ENCODE measurements around the gene TTC28. TPM values are rescaled to one million over a fixed set of nuclear protein-coding genes. Genes with fewer than 3 reads are reported as not detected.
A peak's percentile ranks its signal among the peaks of the same experiment; 100 is the strongest.

The TTC28 gene
- total RNA-seq, 2 donors from 2014 or later: 29.2 to 74.6 TPM

GRCh38 chr22:27991586-27992293 lies 687.9 kb downstream of the TTC28 start:
- H3K27me3 ChIP-seq (replicated peaks; ENCODE audit: insufficient read depth): no peaks in the 10 kb centered on the region
- DNase-seq (ENCODE audit: low spot score): no peak
- no peak overlapping the region for H3K27ac ChIP-seq

GRCh38 chr22:27990879-27991278 lies 688.8 kb downstream of the TTC28 start:
- H3K9me3 ChIP-seq: no peaks in the 10 kb centered on the region
- H3K36me3 ChIP-seq: no peaks in the 10 kb centered on the region
- TF ChIP-seq POLR2A (IDR thresholded peaks at IDR 0.05) (no peak), CTCF (IDR thresholded peaks at IDR 0.05) (peak in 2 of 4 experiments; percentile 24), POLR2AphosphoS5 (IDR thresholded peaks at IDR 0.05) (no peak)
- DNase-seq (ENCODE audit: low spot score): no peak
- H3K27ac ChIP-seq: peak overlapping the region in 1 of 2 donors; percentile 32
- intact Hi-C loops (cut with DNase I): loop anchor here (5.0 kb wide), 1 partner anchor 584 kb away; no protein-coding TSS in a partner anchor
- H3K27me3 ChIP-seq (replicated peaks; ENCODE audit: insufficient read depth): no peaks in the 10 kb centered on the region
- H3K4me3 ChIP-seq: no peak overlapping the region
- 45% methylated on average over 12 of the region's 12 CpGs for WGBS
- H3K4me1 ChIP-seq (replicated peaks): no peaks in the 10 kb centered on the region

More at GRCh38 chr22:27991586-27992293, 687.9 kb downstream of the TTC28 start:
- intact Hi-C loops (cut with DNase I): loop anchor here (5.0 kb wide), 1 partner anchor 584 kb away; no protein-coding TSS in a partner anchor
- Histone ChIP-seq H3K4me3 (no peak overlapping the region), H3K9me3 (no peaks in the 10 kb centered on the region), H3K4me1 (replicated peaks) (no peaks in the 10 kb centered on the region), H3K36me3 (no peaks in the 10 kb centered on the region)
- TF ChIP-seq POLR2A (IDR thresholded peaks at IDR 0.05) (no peak), CTCF (IDR thresholded peaks at IDR 0.05) (no peak), POLR2AphosphoS5 (IDR thresholded peaks at IDR 0.05) (no peak)
- 86% methylated on average over 7 of the region's 7 CpGs for WGBS

GRCh38 chr22:27990451-27990840 lies 689.2 kb downstream of the TTC28 start:
- no peak for DNase-seq (ENCODE audit: low spot score)
- no peaks in the 10 kb centered on the region for H3K4me1 ChIP-seq (replicated peaks)
- no peaks in the 10 kb centered on the region for H3K36me3 ChIP-seq
- no peaks in the 10 kb centered on the region for H3K9me3 ChIP-seq
- intact Hi-C loops (cut with DNase I): loop anchor here (5.0 kb wide), 1 partner anchor 583 kb away; no protein-coding TSS in a partner anchor
- no peak for TF ChIP-seq POLR2AphosphoS5 (IDR thresholded peaks at IDR 0.05)
- no peak for TF ChIP-seq CTCF (IDR thresholded peaks at IDR 0.05)
- TF ChIP-seq POLR2A (IDR thresholded peaks at IDR 0.05): no peak
- no peak overlapping the region for H3K4me3 ChIP-seq
- H3K27me3 ChIP-seq (replicated peaks; ENCODE audit: insufficient read depth): no peaks in the 10 kb centered on the region
- H3K27ac ChIP-seq: peak overlapping the region in 1 of 2 donors; percentile 32
- 86% methylated on average over 15 of the region's 15 CpGs for WGBS

- H3K4me1 ChIP-seq (replicated peaks): no peaks in the 10 kb centered on the region
- DNase-seq (ENCODE audit: low spot score): no peak
- H3K9me3 ChIP-seq: no peaks in the 10 kb centered on the region
- intact Hi-C loops (cut with DNase I): loop anchor here (5.0 kb wide), 1 partner anchor 583 kb away; no protein-coding TSS in a partner anchor
- H3K36me3 ChIP-seq: no peaks in the 10 kb centered on the region
- TF ChIP-seq CTCF (IDR thresholded peaks at IDR 0.05) (no peak), POLR2A (IDR thresholded peaks at IDR 0.05) (no peak), POLR2AphosphoS5 (IDR thresholded peaks at IDR 0.05) (no peak)
- WGBS: 95% methylated on average over 15 of the region's 15 CpGs
- no peak overlapping the region for H3K27ac ChIP-seq
- no peak overlapping the region for H3K4me3 ChIP-seq
- H3K27me3 ChIP-seq (replicated peaks; ENCODE audit: insufficient read depth): no peaks in the 10 kb centered on the region
Measured at GRCh38 chr22:27989758-27990450, 689.7 kb downstream of the TTC28 start.
